GM19395 (cell line): Measurements from ENCODE around the gene LOXL3.

Experiments used
- ATAC-seq: cut with Tn5 transposase; IDR thresholded peaks from one replicate; pipeline ENCODE4 v1.9.1; 2021; ENCODE audit warnings: mild to moderate bottlenecking, moderate library complexity; ENCODE audit not compliant: unreplicated experiment

The LOXL3 gene

DNA sequence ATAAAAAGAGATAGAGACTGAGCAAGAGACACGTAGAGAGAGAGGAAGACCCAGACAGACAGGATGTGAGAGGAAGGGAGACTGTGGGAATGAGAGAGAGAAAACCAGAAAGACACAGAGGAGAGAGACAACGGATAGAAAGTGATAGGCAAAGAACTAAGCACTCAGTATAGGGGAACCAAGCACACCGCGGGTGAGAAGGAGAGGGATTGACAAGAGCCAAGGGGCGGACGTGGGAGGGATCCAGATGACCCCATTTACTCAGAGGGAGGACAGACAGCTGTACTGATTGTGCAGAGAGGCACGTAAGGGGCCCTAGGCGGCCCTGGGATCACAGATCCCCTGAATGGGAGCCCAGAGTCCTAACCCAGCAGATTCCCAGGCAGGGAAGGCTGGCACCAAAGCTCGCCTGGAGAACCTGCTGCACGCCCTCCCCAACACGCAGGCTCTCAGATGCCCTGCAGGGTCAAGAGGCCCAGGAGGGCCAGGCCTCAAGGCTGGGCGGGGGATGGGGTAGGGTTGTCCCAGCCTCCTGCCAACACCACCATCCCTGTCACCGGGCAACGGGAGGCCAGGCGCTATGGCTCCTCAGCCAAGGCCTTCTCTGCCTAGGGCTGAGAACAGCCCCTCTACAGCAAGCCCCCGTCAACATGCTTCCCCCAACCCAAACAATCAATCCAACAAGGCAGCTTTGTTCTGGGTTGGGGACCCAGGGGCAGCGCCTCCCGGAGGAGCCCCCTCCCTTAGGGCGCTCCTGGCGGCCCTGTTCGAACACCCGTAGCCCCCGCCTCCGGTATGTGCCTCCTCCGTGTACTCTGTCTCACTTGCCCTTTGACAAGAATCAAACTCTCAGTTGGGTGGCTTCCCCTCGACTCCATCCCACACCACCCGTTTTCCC is 579 bp downstream of the LOXL3 start:
- ATAC-seq = peak; percentile 33

DNA sequence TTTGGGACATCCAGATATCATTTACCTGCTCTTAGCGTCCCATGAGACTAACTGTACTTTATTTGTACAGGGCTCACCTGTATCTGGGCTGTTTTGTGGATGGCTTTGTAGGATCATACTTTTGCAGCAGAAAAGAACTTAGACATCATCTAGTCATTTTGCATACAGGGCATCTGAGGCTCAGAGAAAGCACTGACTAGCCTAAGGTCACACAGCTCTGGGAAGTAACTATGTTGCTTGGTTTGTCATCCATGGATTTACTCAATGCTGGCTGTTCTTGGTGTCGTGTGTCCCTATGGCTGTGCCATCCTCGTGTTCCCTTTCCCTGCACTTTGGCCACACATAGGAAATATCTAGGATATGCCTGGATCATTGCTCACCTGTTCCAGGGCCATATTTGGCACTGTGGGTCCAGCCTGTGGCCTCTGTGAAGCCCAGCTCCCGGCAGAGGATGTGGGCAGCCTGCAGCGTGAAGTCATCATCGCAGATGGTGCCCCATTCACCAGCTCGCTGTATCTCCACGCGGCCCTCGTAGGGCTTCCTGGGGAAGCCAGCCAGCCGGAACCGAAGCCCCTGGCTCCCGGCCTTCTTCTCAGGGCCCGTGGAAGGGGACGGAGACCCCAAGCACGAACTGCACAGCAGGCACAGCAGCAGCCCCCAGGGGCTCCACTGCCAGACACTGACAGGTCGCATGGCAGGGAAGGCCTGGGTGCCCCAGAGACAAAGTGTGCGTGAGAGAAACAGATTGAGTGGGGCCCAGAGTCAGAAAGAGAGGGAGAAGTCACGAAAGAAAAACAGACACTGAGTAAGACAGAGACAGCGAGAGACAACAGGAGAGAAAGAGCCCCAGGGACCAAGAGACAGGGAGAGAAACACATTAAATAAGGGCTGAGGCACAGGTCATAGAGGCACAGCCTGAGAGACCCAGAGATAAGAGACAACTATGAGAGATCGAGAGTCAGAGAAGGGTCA is 1.5 kb downstream of the LOXL3 start:
- peak; percentile 37 for ATAC-seq

DNA sequence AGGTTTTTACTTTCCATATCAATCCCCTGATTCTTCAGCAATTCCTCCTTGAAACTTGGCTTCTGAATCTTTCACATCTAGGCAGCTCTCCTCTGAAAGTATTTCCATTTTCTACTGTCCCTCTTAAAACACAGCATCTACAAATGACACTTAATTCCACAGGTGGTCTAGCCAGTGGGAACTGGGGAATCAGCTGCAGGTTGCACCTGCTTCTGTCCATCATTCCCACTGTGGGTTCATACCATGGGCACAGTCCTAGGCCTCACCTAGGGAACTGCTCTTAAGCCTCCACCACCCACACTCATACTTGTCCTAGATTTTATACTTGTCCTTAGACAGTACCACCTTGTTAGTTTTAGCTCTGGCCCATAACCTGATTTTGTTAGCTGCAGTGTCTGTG is 2.2 kb downstream of the LOXL3 start:
- ATAC-seq = no peak

DNA sequence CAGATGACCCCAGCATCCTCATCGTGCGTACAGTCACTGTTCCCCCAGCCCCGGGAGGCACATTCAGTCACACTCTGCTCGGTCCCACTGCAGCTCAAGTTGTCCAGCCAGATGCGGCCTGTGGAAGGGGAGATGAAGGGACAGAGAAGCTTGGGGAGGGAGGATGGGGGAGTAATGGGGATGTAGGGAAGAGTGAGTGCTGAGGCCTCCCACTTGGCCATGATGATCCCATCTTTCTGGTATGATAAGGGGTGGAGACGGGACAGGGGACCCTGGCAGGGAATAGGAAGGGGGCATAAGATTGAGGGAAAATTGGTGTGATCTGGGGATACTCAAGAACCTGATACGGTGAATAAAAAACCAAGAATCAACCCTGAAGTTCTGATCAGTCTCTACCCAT is 3.5 kb downstream of the LOXL3 start:
- no peak for ATAC-seq

DNA sequence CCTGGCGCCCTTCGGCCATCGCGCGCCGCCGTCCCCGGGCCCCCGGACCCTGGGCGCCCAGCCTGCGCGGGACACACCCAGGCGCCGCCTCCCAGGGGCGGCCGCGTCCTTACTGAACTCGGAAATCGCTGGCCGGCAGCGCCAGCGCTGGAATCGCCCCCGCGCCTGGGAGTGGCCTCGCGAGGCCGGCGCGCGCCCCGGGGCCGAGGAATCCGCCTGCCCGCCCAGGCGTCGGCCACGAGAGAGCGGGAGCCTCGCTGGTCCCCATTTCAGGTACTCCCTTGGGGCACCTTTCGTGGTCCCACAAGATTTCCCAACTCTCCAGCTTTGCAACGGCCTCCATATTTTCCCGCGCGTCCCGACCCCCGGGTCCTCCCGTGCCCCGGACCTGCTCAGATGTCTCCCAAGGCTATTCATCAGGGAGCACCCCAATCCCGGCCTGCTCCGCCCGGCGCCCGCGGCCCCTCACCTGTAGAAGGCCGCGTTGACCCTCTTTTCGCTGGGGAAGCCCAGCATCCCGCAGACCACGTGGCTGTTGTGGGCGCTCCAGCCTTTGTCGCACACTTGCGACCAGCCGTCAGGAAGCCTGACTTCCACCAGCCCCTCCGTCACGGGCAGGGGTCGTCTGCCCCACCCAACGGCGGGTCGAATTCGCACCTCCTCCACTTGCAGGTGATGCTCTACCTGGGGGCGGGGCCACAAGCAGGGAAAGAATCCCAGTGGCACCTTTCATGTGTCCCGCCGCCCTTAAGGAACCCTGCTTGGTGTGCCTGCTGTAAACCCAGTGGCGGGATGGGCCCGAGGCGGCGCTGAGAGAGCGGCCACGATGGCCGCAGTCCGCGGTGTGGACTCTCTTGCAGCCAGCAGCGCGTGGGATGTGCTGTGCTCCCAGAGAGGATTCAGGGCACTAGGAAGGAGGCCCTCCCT is 4.6 kb downstream of the LOXL3 start:
- no peak for ATAC-seq

DNA sequence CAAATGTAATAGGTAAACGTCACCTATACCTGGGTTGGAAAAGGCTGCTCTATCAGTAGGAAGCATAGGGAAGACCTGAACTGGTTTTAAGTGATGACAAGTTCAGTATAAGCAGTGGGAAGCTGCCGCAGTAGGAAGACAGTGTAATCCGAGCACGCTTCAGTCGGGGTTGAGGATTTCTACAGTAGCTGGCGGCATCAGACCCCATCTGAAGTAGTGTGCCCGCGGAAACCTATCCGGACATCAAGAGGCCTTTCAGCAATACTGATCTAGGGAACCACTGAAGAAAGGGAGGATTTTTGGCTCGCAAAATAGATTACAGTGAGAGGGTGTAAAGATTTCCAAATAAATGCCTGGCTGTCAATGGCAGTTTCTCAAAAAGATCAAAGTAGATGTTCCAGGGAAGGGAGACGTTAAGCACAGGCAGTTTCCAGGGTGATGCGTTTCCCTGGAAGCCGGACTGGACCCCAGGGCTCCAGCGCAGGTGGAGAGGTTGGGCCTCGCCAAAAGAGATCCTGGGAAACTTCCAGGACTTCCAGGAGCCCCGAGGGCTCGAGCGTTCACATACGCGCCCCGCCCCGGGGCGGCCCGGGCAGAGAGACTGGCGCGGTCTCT is 5.3 kb downstream of the LOXL3 start:
- no peak for ATAC-seq

DNA sequence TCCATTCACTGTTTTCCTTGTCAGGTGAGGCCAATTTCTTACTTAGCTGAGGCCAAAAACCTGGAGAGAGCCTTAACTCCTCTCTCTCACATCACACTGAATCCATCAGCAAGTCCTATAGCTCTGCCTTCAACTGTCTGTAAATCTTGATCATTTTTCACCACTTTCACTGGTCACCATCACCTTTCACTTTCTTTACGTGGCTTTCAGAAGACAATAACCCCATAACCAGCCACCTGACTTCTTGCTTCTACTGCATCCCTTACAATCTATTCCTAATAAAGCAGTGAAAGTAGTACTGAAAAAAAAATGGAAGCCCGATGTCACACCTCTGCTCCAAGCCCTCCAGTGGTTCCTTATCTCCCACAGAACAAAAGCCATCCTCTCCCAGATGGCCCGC is 7.7 kb downstream of the LOXL3 start:
- no peak for ATAC-seq

DNA sequence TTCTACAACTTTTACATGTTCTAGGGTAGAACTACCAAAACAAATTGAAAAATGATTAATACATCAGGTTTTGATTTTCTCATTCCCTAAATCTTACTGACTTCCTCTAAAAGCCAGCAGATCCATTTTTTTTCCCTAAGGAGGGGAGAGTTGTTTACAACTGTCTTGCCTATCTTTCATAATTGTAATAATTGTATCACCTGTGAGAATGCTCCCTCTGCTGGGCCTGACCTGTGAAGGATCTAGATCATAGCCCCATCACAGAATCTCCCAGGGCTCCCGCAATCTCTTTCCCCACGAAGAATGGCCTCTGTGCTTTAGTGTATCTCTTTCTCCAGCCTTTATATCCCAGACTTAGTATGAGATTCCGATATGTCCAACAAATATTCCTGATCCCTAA is 9.1 kb downstream of the LOXL3 start:
- no peak for ATAC-seq

DNA sequence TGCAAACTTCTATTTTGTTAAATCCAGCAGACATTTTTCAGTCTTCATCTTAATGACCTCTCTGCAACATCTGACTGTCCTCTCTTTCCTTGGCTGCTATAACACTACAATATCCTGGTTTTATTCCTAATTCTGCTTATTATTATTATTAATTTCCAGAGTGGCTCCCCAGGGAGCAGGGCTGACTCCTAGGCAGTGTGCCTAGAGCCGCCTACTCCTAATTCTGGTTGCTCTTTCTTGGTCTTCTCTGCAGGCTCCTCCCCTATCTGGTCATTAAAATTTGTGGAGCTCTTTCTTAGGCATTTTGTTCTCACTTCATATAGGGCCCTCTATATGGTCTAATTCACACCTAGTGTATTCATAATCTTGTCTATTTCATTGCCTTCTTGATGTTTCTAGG is 10.8 kb downstream of the LOXL3 start:
- ATAC-seq = no peak

DNA sequence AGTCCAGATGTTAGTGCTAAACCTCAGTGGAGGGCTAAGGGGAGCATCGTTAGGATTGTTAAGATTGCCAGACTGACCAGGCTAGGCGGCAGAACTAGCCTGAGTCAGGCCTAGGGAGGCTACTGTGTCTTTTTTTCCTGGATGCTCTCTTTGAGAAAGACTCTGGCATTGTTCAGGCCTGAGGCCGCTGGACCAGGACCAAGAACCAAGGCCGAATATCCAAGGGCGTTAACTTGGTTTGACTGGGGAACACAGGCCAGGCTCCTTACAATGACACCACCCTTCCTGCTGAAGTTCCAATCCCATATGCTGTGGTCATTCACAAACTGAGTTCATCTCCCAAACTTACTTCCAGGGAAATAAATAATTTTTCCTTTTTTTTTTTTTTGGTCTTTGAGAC is 13.5 kb downstream of the LOXL3 start:
- no peak for ATAC-seq

DNA sequence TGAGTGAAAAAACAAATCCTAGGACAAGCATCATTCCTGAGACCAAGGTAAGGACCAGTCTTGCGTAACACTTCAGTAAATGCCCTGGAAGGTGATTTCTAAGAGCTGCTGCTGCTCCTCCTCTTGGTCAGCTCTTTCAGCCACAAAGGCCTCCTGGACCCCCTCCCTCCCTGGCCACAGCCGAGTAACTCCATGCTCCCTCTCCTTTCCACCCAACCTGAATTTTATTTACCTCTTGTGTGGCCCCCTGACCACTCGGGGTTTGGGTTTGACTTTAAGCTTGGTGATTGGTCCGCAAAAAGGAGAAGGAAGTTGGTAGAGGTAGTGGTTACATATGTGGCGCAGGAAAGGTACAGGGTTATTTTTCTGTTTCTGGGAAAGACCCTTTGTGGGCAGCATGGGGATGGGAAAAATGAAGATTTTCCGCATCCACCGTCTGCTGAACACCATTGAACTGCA is 14.8 kb downstream of the LOXL3 start:
- ATAC-seq = no peak

DNA sequence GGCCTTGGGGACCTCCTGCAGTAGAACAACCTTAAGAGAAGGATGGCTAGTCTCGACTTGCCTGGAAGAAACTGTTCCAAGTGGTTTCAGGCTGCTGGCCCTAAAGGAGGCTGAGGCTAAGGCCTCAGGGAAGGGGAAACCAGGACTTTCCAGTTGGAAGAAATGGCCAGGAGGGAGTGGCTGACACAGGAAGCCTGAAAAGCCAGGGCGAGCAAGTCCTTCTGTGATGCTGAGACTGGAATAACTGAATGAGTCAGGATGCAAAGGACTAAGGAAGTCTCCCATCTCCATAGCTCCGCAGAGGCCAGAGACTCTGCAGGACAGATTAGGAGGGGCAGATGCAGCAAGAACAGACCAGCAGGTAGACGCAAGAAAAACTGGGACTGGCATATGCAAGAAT is 16.6 kb downstream of the LOXL3 start:
- no peak for ATAC-seq

DNA sequence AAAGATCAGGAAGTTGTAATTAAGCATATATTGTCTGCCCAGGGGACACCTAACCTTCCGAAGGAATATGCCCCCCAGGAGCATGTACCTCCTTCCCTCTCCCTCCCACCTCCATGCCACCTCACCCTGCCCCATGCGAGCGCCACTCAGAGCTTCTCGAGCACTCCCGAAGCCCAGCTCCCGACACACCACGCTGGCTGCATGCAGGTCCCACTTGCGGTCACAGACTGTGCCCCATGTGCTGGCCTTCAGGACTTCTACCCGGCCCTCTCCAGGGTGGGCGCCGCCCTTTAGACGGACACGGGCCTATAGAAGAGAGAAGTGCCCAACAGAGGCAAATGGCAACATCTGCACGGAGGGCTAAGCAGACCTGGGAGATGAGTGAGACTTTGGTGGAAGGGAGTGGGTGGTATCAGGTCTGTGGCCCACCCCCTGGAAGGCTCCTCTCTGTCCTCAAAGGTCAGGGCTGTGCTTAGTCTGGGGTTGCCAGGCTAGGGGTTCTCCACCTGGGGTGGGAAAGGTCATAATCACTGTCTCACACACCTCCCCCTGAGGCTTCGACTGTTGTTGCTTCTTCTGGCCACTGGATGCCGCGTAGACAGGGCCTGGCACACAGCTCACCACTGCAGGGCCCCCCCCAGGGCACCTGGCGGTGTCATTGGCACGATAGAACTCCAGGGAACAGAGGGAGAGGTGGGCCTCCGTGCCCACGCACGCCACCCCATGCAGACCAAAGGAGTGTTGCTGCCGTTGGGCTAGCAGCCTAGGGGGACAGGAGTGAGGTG is 17.4 kb downstream of the LOXL3 start:
- ATAC-seq = no peak

DNA sequence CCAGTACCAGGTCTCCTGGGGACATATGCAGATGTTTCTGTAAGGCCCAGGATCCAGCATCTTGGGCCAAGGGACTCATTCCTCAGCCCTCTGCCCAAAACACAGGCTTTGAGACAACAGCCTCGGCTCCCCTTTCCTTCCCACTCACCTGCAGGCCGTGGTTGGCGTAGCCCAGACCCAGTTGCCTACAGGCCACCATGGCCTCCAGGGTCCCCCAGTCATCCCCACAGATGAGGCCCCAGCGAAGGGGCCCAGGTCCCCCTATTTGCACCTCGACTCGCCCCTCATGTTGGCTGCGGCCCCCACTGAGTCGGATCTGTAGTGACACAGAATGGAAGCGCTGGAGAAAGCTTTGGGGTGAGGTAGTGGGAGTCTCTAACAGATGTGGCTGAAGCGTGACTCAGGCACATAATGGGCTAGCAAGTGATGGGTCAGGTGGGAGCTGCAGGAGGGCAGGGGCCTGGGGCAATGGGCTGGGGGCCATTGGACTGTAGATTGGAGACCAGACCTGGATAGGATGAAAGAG is 18.2 kb downstream of the LOXL3 start:
- no peak for ATAC-seq

DNA sequence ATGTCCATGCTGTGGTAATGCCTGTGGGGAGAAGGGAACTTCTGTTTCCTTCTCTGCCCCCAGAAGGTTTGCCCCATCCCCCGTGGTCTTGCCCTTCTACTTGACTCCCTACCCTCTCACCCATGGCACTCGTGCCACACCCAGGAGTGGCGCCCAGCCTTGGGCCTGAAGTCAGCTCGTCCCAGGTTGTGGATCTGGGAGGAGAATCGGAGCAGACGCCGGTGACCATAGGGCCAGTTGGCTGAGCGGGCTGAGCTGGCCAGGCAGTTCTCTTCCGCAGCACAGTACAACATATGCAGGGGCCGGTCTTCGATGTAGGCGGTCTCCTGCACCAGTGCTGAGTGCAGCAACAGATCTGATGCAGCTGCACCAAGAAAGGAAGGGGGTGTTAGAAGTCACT is 19.3 kb downstream of the LOXL3 start:
- ATAC-seq = no peak

DNA sequence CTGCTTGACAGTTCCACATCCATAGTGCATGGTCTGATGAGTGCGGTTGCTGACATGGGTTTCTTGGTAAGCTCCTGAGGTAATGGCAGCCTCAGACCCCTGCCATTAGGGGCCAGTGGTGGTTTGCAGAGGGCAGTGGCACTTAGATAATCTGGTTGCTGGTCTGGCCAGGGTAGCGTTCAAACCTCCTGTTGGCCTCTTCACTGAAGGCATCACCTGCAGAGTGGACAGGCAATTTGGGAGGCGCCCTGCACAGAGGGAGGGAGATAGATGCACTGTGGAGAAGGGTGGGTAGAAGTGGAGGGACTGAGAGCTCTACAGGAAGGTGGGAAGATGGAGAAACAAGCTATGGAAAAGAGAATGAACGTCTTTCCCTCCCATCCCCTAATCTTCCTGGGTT is 20.3 kb downstream of the LOXL3 start:
- ATAC-seq = no peak

DNA sequence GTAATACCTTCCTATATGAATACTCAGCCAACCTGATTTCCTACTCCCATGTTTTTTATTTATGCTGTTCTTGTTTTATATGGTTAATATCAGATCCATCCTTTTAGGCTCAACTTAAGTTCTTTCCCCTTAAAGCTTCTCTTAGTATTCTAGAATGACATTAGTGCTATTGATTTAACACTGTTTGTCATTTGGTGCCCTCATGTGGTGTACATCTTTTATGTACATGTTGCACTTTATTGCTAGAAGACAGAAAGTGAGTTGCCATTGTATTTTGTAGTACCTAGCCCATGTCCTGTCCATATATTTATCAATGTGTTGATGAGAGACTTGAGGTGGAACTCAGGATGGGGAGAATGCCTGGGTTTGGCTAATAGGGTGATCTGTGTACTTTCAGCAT is 21.5 kb downstream of the LOXL3 start:
- ATAC-seq = no peak

DNA sequence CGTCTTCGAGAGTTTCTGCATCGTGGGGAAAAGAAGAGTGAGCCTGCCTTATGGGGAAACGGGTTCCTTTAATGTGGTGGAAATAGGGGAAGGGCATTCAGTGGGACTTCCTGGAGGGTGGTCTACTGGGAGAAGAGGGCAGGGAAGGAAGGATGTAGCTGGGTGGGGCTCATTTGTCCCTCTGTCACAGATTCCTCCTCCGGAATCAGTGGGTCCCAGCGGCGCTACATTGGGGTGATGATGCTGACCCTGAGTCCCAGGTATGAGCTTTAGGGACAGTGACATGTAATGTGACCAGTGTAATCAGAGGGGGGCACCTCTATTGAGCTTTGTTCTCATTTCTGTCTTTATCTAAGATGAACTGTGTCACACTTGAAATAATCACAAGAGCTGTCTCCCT is 22.1 kb downstream of the LOXL3 start:
- no peak for ATAC-seq
